IPS-NIHi11 (cell line): ENCODE results near the gene CRY1.
A peak's percentile ranks its signal among the peaks of the same experiment; 100 is the strongest.
"Not testable (repeated sequence)": the region's sequence is repeated elsewhere in the genome, so short reads cannot be mapped to it uniquely, and the experiment has no call there.

Experiments used
- DNase-seq: peaks from one replicate; pipeline ENCODE4 v3.0.0; 2012; ENCODE audit warnings: mixed read lengths, low spot score

CRY1 gene

GRCh38 chr12:106999446-106999845, 93.9 kb downstream of the CRY1 start:
- DNase-seq, result no peak

- DNase-seq, result no peak
Measured at GRCh38 chr12:106997916-106998315, 95.4 kb downstream of the CRY1 start.

- not testable (repeated sequence) for DNase-seq
Measured at GRCh38 chr12:106996102-106996501, 97.2 kb downstream of the CRY1 start.

GRCh38 chr12:106994579-106995220, 98.6 kb downstream of the CRY1 start:
- DNase-seq, result no peak

- DNase-seq, result peak; percentile 9
Measured at GRCh38 chr12:106987846-106988245, 105.5 kb downstream of the CRY1 start.

GRCh38 chr12:106986625-106987389, 106.5 kb downstream of the CRY1 start, which contains the start of gene MTERF2:
Gene MTERF2, minus strand, starts transcription at chr12:106987146. Its CDS starts 8,432 bp downstream, at chr12:106978714.
- peak; percentile 98 for DNase-seq

- DNase-seq, result no peak
Measured at GRCh38 chr12:106986135-106986534, 107.2 kb downstream of the CRY1 start.

- no peak for DNase-seq
Measured at GRCh38 chr12:106985479-106985878, 107.9 kb downstream of the CRY1 start.

- no peak for DNase-seq
Measured at GRCh38 chr12:106984588-106985137, 108.7 kb downstream of the CRY1 start.

GRCh38 chr12:106982229-106982628, 111.1 kb downstream of the CRY1 start:
- DNase-seq, result no peak

GRCh38 chr12:106981788-106982187, 111.6 kb downstream of the CRY1 start:
- DNase-seq, result no peak

- no peak for DNase-seq
Measured at GRCh38 chr12:106980944-106981343, 112.4 kb downstream of the CRY1 start.

- no peak for DNase-seq
Measured at GRCh38 chr12:106978035-106978800, 115.1 kb downstream of the CRY1 start.

GRCh38 chr12:106976668-106977067, 116.7 kb downstream of the CRY1 start:
- no peak for DNase-seq

- no peak for DNase-seq
Measured at GRCh38 chr12:106975993-106976658, 117.2 kb downstream of the CRY1 start.

GRCh38 chr12:106975098-106975497, 118.3 kb downstream of the CRY1 start:
- DNase-seq, result no peak

- no peak for DNase-seq
Measured at GRCh38 chr12:106974511-106974910, 118.8 kb downstream of the CRY1 start.

- DNase-seq, result no peak
Measured at GRCh38 chr12:106973545-106973944, 119.8 kb downstream of the CRY1 start.

- no peak for DNase-seq
Measured at GRCh38 chr12:106971065-106971464, 122.3 kb downstream of the CRY1 start.

- no peak for DNase-seq
Measured at GRCh38 chr12:106964526-106964925, 128.8 kb downstream of the CRY1 start.

- no peak for DNase-seq
Measured at GRCh38 chr12:106962286-106962685, 131.1 kb downstream of the CRY1 start.

- DNase-seq, result no peak
Measured at GRCh38 chr12:106960443-106960842, 132.9 kb downstream of the CRY1 start.
